Measurements from ENCODE around the gene ZNF343. TPM values are rescaled to one million over a fixed set of nuclear protein-coding genes. Genes with fewer than 3 reads are reported as not detected.

Gene ZNF343
- total and polyA plus RNA-seq, 4 donors: 4.9 to 14.8 (median 7.1) TPM

- no peak for DNase-seq
- no peaks in the 10 kb centered on the region for H3K36me3 ChIP-seq (ENCODE audit: control insufficient read depth in 4 of 4, insufficient read depth in 4 of 4, low read length in 4 of 4)
- H3K9me3 ChIP-seq (ENCODE audit: control insufficient read depth in 4 of 4, insufficient read depth in 3 of 4, low read length in 3 of 4): no peaks in the 10 kb centered on the region
- H3K4me3 ChIP-seq: no peak overlapping the region
- H3K9ac ChIP-seq (ENCODE audit: insufficient read depth in 1 of 2, low read length in 2 of 2): no peak overlapping the region
- no peak overlapping the region for H3K27ac ChIP-seq (ENCODE audit: low read depth in 1 of 2, low read length in 1 of 2)
- no peaks in the 10 kb centered on the region for H3K27me3 ChIP-seq (ENCODE audit: control insufficient read depth in 3 of 3, insufficient read depth in 3 of 3, low read length in 2 of 3)
- TF ChIP-seq CTCF (IDR thresholded peaks at IDR 0.05; ENCODE audit: control extremely low read depth, extremely low read depth): no peak
- no peak for ATAC-seq (ENCODE audit: insufficient read depth, low FRiP score)
- 92 to 94% methylated on average over 3 of the region's 3 CpGs for WGBS, 2 donors
- peaks cover 0 to 6% (median 0%) of the 10 kb centered on the region in 5 donors for H3K4me1 ChIP-seq (ENCODE audit: control insufficient read depth in 5 of 5, insufficient read depth in 5 of 5, low read length in 5 of 5)
Observed at GRCh38 chr20:2520617-2521016, 11.9 kb upstream of the ZNF343 start.

- H3K9ac ChIP-seq (ENCODE audit: insufficient read depth in 1 of 2, low read length in 2 of 2): no peak overlapping the region
- H3K4me1 ChIP-seq (ENCODE audit: control insufficient read depth in 5 of 5, insufficient read depth in 5 of 5, low read length in 5 of 5): peaks cover 0 to 5% (median 0%) of the 10 kb centered on the region in 5 donors
- ATAC-seq (ENCODE audit: insufficient read depth, low FRiP score) (no peak), DNase-seq (no peak)
- H3K4me3 ChIP-seq: no peak overlapping the region
- H3K27ac ChIP-seq (ENCODE audit: low read depth in 1 of 2, low read length in 1 of 2): no peak overlapping the region
- no peaks in the 10 kb centered on the region for H3K36me3 ChIP-seq (ENCODE audit: control insufficient read depth in 4 of 4, insufficient read depth in 4 of 4, low read length in 4 of 4)
- no peaks in the 10 kb centered on the region for H3K9me3 ChIP-seq (ENCODE audit: control insufficient read depth in 4 of 4, insufficient read depth in 3 of 4, low read length in 3 of 4)
- TF ChIP-seq CTCF (IDR thresholded peaks at IDR 0.05; ENCODE audit: control extremely low read depth, extremely low read depth): no peak
- 97 to 98% methylated on average over 4 of the region's 4 CpGs for WGBS, 2 donors
- H3K27me3 ChIP-seq (ENCODE audit: control insufficient read depth in 3 of 3, insufficient read depth in 3 of 3, low read length in 2 of 3): no peaks in the 10 kb centered on the region
Observed at GRCh38 chr20:2519115-2519809, 10.5 kb upstream of the ZNF343 start.

DNA sequence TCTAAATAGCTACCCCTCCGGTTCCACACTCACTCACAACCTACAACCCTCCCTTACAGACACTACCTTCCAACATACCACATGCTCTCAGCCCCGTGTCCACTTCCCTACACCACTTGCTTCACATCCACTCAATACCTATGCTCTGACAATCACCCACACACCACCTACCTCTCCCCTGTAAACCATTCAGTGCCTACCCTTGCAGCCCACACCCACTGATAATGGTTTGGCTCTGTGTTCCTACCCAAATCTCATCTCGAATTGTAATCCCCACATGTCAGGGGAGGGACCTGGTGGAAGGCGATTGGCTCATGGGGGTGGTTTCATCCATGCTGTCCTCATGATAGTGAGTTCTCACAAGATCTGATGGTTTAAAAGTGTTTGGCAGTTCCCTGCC is 9.8 kb upstream of the ZNF343 start:
- Histone ChIP-seq H3K9me3 (ENCODE audit: control insufficient read depth in 4 of 4, insufficient read depth in 3 of 4, low read length in 3 of 4) (no peaks in the 10 kb centered on the region), H3K36me3 (ENCODE audit: control insufficient read depth in 4 of 4, insufficient read depth in 4 of 4, low read length in 4 of 4) (no peaks in the 10 kb centered on the region), H3K4me3 (no peak overlapping the region), H3K4me1 (ENCODE audit: control insufficient read depth in 5 of 5, insufficient read depth in 5 of 5, low read length in 5 of 5) (no peaks in the 10 kb centered on the region), H3K27me3 (ENCODE audit: control insufficient read depth in 3 of 3, insufficient read depth in 3 of 3, low read length in 2 of 3) (no peaks in the 10 kb centered on the region), H3K9ac (ENCODE audit: insufficient read depth in 1 of 2, low read length in 2 of 2) (no peak overlapping the region), H3K27ac (ENCODE audit: low read depth in 1 of 2, low read length in 1 of 2) (no peak overlapping the region)
- ATAC-seq (ENCODE audit: insufficient read depth, low FRiP score): no peak
- TF ChIP-seq CTCF (IDR thresholded peaks at IDR 0.05; ENCODE audit: control extremely low read depth, extremely low read depth): no peak
- WGBS, 2 donors: 75 to 83% methylated on average over 4 of the region's 4 CpGs
- DNase-seq: no peak

GRCh38 chr20:2518096-2518495 is 9.4 kb upstream of the ZNF343 start:
- WGBS, 2 donors: 83 to 88% methylated on average over 10 of the region's 10 CpGs
- H3K27me3 ChIP-seq (ENCODE audit: control insufficient read depth in 3 of 3, insufficient read depth in 3 of 3, low read length in 2 of 3): no peaks in the 10 kb centered on the region
- H3K9me3 ChIP-seq (ENCODE audit: control insufficient read depth in 4 of 4, insufficient read depth in 3 of 4, low read length in 3 of 4): no peaks in the 10 kb centered on the region
- TF ChIP-seq CTCF (IDR thresholded peaks at IDR 0.05; ENCODE audit: control extremely low read depth, extremely low read depth): no peak
- no peak overlapping the region for H3K4me3 ChIP-seq
- no peaks in the 10 kb centered on the region for H3K36me3 ChIP-seq (ENCODE audit: control insufficient read depth in 4 of 4, insufficient read depth in 4 of 4, low read length in 4 of 4)
- no peak overlapping the region for H3K27ac ChIP-seq (ENCODE audit: low read depth in 1 of 2, low read length in 1 of 2)
- no peak for DNase-seq
- no peak for ATAC-seq (ENCODE audit: insufficient read depth, low FRiP score)
- H3K4me1 ChIP-seq (ENCODE audit: control insufficient read depth in 5 of 5, insufficient read depth in 5 of 5, low read length in 5 of 5): no peaks in the 10 kb centered on the region
- no peak overlapping the region for H3K9ac ChIP-seq (ENCODE audit: insufficient read depth in 1 of 2, low read length in 2 of 2)
